ENCODE data around the gene UQCRQ.

- TF ChIP-seq POLR2AphosphoS5 (IDR thresholded peaks at IDR 0.05; ENCODE audit: insufficient read depth, low read depth, low read length) (no peak), CTCF (IDR thresholded peaks at IDR 0.05; ENCODE audit: extremely low read depth in 1 of 2, insufficient read depth in 1 of 2, low read depth in 1 of 2, low read length in 2 of 2) (no peak), MAX (IDR thresholded peaks at IDR 0.05; ENCODE audit: insufficient read depth, insufficient read length) (no peak)
These were observed 17.1 kb upstream of the UQCRQ start for GRCh38 chr5:132849347-132849746.
